GM19324 (cell line): ENCODE data around the gene CDC25A.
A peak's percentile ranks its signal among the peaks of the same experiment; 100 is the strongest.

Experiments used
- ATAC-seq: cut with Tn5 transposase; IDR thresholded peaks from one replicate; pipeline ENCODE4 v1.9.1; 2021; ENCODE audit warnings: mild to moderate bottlenecking, moderate library complexity; ENCODE audit not compliant: unreplicated experiment, low FRiP score

CDC25A gene

GRCh38 chr3:48143567-48143966 is 44.6 kb downstream of the CDC25A start:
- ATAC-seq, result no peak

GRCh38 chr3:48142316-48142870 is 45.8 kb downstream of the CDC25A start:
- no peak for ATAC-seq

GRCh38 chr3:48141604-48142137 is 46.5 kb downstream of the CDC25A start:
- no peak for ATAC-seq

GRCh38 chr3:48140936-48141603 is 47.1 kb downstream of the CDC25A start:
- ATAC-seq, result no peak

GRCh38 chr3:48140336-48140757 is 47.9 kb downstream of the CDC25A start:
- no peak for ATAC-seq

GRCh38 chr3:48137425-48137999 is 50.7 kb downstream of the CDC25A start:
- ATAC-seq, result no peak

- ATAC-seq, result no peak
These were observed 52.4 kb downstream of the CDC25A start for GRCh38 chr3:48135552-48136495.

- no peak for ATAC-seq
These were observed 57.8 kb downstream of the CDC25A start for GRCh38 chr3:48130321-48130904.

- no peak for ATAC-seq
These were observed 58.3 kb downstream of the CDC25A start for GRCh38 chr3:48129921-48130320.

- ATAC-seq, result no peak
These were observed 59.4 kb downstream of the CDC25A start for GRCh38 chr3:48128774-48129173.

- ATAC-seq, result no peak
These were observed 62.2 kb downstream of the CDC25A start for GRCh38 chr3:48125886-48126622.

- ATAC-seq, result no peak
These were observed 63.1 kb downstream of the CDC25A start for GRCh38 chr3:48125013-48125705.

- no peak for ATAC-seq
These were observed 64.9 kb downstream of the CDC25A start for GRCh38 chr3:48123346-48123745.

GRCh38 chr3:48122504-48122903 is 65.7 kb downstream of the CDC25A start:
- no peak for ATAC-seq

GRCh38 chr3:48120223-48120622 is 68.0 kb downstream of the CDC25A start:
- no peak for ATAC-seq

GRCh38 chr3:48119505-48120193 is 68.6 kb downstream of the CDC25A start:
- ATAC-seq, result no peak

GRCh38 chr3:48118928-48119327 is 69.3 kb downstream of the CDC25A start:
- ATAC-seq, result no peak

- no peak for ATAC-seq
These were observed 69.9 kb downstream of the CDC25A start for GRCh38 chr3:48118322-48118721.

- ATAC-seq, result peak; percentile 27
These were observed 75.4 kb downstream of the CDC25A start for GRCh38 chr3:48112813-48113212.
